HCT116 (cell line): ENCODE measurements around the gene KATNAL1. TPM values are rescaled to one million over a fixed set of nuclear protein-coding genes. Genes with fewer than 3 reads are reported as not detected.

ENCODE experiments used
- ATAC-seq: fragments of 200-7000 bp; cut with Tn5 transposase; 2 replicates; pipeline ENCODE4 v1.9.1; 2020; ENCODE audit warnings: mild to moderate bottlenecking, moderate library complexity
- BruUV-seq: library from RNA; stranded (reverse); fragments of 400-500 nt; replicated peaks from 2 replicates; lab custom pipeline; 2021; lab: Mats Ljungman, UMichigan
- CTCF ChIA-PET: fragments of 300-600 bp; sonication (Branson Sonifier 250); formaldehyde crosslinking; loops from one replicate; lab custom pipeline; 2021; ENCODE audit warnings: antibody characterized with exemption; lab: Charles Lee
- POLR2A ChIA-PET: fragments of 300-600, 350-600 bp; sonication (Branson Sonifier 250); formaldehyde crosslinking; loops from one replicate; lab custom pipeline; 2021; ENCODE audit warnings: antibody characterized with exemption; lab: Charles Lee
- RAD21 ChIA-PET, 2 experiments: fragments of 300-600 bp; sonication (Branson Sonifier 250); formaldehyde crosslinking; loops; one replicate each; lab custom pipeline; 2023; ENCODE audit warnings: low total read pairs in 2 of 2; ENCODE audit not compliant: uncharacterized antibody in 2 of 2, unreplicated experiment in 2 of 2, low non-redundant PET in 1 of 2; lab: Charles Lee
- DNase-seq: peaks from one replicate; pipeline ENCODE4 v3.0.0-alpha.2; 2010; ENCODE audit warnings: low read depth, low spot score
- H2AFZ ChIP-seq: fragments of 200-600 bp; shearing (Covaris generic), sonication (generic); 2 replicates; pipeline ENCODE4 v1.6.1; 2017; ENCODE audit warnings: low read depth, mixed run types, mixed read lengths, antibody characterized with exemption, low read length; ENCODE audit not compliant: poor library complexity, severe bottlenecking
- H3K27ac ChIP-seq: 2 replicates; pipeline ENCODE4 v1.5.1; 2012; ENCODE audit warnings: low read depth, low read length
- H3K27me3 ChIP-seq: fragments of 200-600 bp; sonication (generic); 2 replicates; pipeline ENCODE4 v1.6.1; 2016; ENCODE audit warnings: mixed run types, low read length, mixed read lengths; ENCODE audit not compliant: insufficient read depth
- H3K36me3 ChIP-seq, 2 experiments: fragments of 200-500 bp in 1 of 2; fragments of 200-600 bp in 1 of 2; sonication (Bioruptor generic) in 1 of 2; sonication (generic) in 1 of 2; 2 replicates each; pipeline versions ENCODE4 v1.5.1 to v1.6.1; 2014 to 2016; ENCODE audit warnings: low read length in 2 of 2, inconsistent platforms in 1 of 2, mixed read lengths in 1 of 2, mixed run types in 1 of 2; ENCODE audit not compliant: insufficient read depth in 2 of 2, control insufficient read depth in 1 of 2
- H3K4me1 ChIP-seq, 2 experiments: fragments of 200-600 bp in 1 of 2; sonication (generic) in 1 of 2; 2 replicates each; pipeline versions ENCODE4 v1.5.1 to v1.6.1; 2012 to 2017; ENCODE audit warnings: low read length in 2 of 2, inconsistent platforms in 1 of 2, mild to moderate bottlenecking in 1 of 2, mixed read lengths in 1 of 2, mixed run types in 1 of 2, moderate library complexity in 1 of 2; ENCODE audit not compliant: insufficient read depth in 2 of 2, control insufficient read depth in 1 of 2
- H3K4me2 ChIP-seq: fragments of 200-600 bp; sonication (generic); 2 replicates; pipeline ENCODE4 v1.6.1; 2017; ENCODE audit warnings: mixed run types, low read length, mixed read lengths
- H3K4me3 ChIP-seq, 2 experiments: fragments of 200-600 bp in 1 of 2; sonication (generic) in 1 of 2; replicated peaks in 1 of 2; 2 replicates each; pipeline ENCODE4 v1.5.1; 2011 to 2016; ENCODE audit warnings: low read length in 2 of 2, control low read depth in 1 of 2, low read depth in 1 of 2, mild to moderate bottlenecking in 1 of 2, mixed read lengths in 1 of 2, mixed run types in 1 of 2
- H3K79me2 ChIP-seq: fragments of 200-600 bp; sonication (generic); 2 replicates; pipeline ENCODE4 v1.6.1; 2017; ENCODE audit warnings: mild to moderate bottlenecking, mixed run types, low read length, moderate library complexity, mixed read lengths; ENCODE audit not compliant: insufficient read depth
- H3K9ac ChIP-seq: fragments of 200-600 bp; sonication (generic); 2 replicates; pipeline ENCODE4 v1.6.1; 2016; ENCODE audit warnings: low read length, mixed read lengths
- H3K9me2 ChIP-seq: fragments of 200-600 bp; sonication (generic), shearing (Covaris generic); 2 replicates; pipeline ENCODE4 v1.6.1; 2017; ENCODE audit warnings: mixed run types, mild to moderate bottlenecking, moderate library complexity; ENCODE audit not compliant: insufficient read depth
- H3K9me3 ChIP-seq, 2 experiments: fragments of 200-500 bp in 1 of 2; fragments of 200-600 bp in 1 of 2; sonication (Bioruptor generic) in 1 of 2; sonication (generic) in 1 of 2; 2 replicates each; pipeline ENCODE4 v1.6.1; 2014 to 2017; ENCODE audit warnings: low read length in 2 of 2, mixed read lengths in 2 of 2, inconsistent platforms in 1 of 2, low read depth in 1 of 2, mild to moderate bottlenecking in 1 of 2, mixed run types in 1 of 2, moderate library complexity in 1 of 2; ENCODE audit not compliant: control insufficient read depth in 1 of 2, insufficient read depth in 1 of 2
- H4K20me1 ChIP-seq: fragments of 200-600 bp; sonication (generic), shearing (Covaris generic); 2 replicates; pipeline ENCODE4 v1.6.1; 2017; ENCODE audit warnings: mixed run types, mild to moderate bottlenecking, moderate library complexity; ENCODE audit not compliant: insufficient read depth
- CBX3 ChIP-seq: IDR thresholded peaks from 2 replicates; pipeline ENCODE4 v1.6.1; 2012; ENCODE audit warnings: low read depth
- CEBPB ChIP-seq: IDR thresholded peaks from 2 replicates; pipeline ENCODE4 v1.6.1; 2012; ENCODE audit warnings: low read depth
- EGR1 ChIP-seq: IDR thresholded peaks from 2 replicates; pipeline ENCODE4 v1.6.1; 2012; ENCODE audit warnings: low read depth
- ELF1 ChIP-seq: IDR thresholded peaks from 2 replicates; pipeline ENCODE4 v1.6.1; 2012; ENCODE audit warnings: low read depth, borderline replicate concordance
- EZH2 ChIP-seq: fragments of 200-600 bp; sonication (generic); IDR thresholded peaks from 2 replicates; pipeline ENCODE4 v1.6.1; 2017; ENCODE audit warnings: antibody characterized with exemption, mixed run types
- EZH2phosphoT487 ChIP-seq: fragments of 200-600 bp; IDR thresholded peaks from 2 replicates; pipeline ENCODE4 v1.6.1; 2018; ENCODE audit warnings: antibody characterized with exemption, borderline replicate concordance
- FOSL1 ChIP-seq: IDR thresholded peaks from 2 replicates; pipeline ENCODE4 v1.6.1; 2012; ENCODE audit warnings: low read depth
- MAX ChIP-seq: IDR thresholded peaks from 2 replicates; pipeline ENCODE4 v1.6.1; 2012
- POLR2A ChIP-seq: IDR thresholded peaks from 2 replicates; pipeline ENCODE4 v1.7.0; 2011; ENCODE audit warnings: borderline replicate concordance; ENCODE audit not compliant: insufficient read depth, insufficient read length; ENCODE audit errors: extremely low read depth
- SIN3A ChIP-seq: IDR thresholded peaks from 2 replicates; pipeline ENCODE4 v1.6.1; 2012; ENCODE audit warnings: low read depth
- SP1 ChIP-seq: IDR thresholded peaks from 2 replicates; pipeline ENCODE4 v1.6.1; 2012; ENCODE audit warnings: low read depth
- ZNF274 ChIP-seq: fragments of 200-500 bp; sonication (Bioruptor generic); IDR thresholded peaks from 2 replicates; pipeline ENCODE4 v1.6.1; 2014; ENCODE audit warnings: mild to moderate bottlenecking, low read depth, low read length, inconsistent platforms
- intact Hi-C: fragments of 100-400 bp; cut with micrococcal nuclease; formaldehyde crosslinking; loops from 2 replicates; pipeline ENCODE4 v1.10.0; 2022
- total RNA-seq: library from RNA; stranded (reverse); gene quantifications from one replicate; pipeline ENCODE4 v1.2.1, GENCODE V29; 2021; ENCODE audit not compliant: unreplicated experiment
- TF ChIP-seq, protein P1 (sequence below), 3 experiments: fragments of 200-600 bp in 1 of 3; sonication (generic) in 1 of 3; IDR thresholded peaks in 2 of 3; conservative IDR thresholded peaks in 1 of 3; 2 replicates each; pipeline ENCODE4 v1.5.1; 2012 to 2017; ENCODE audit warnings: low read depth in 2 of 3, low read length in 2 of 3, antibody characterized with exemption in 1 of 3, borderline replicate concordance in 1 of 3, control low read depth in 1 of 3, mild to moderate bottlenecking in 1 of 3, mixed read lengths in 1 of 3, mixed run types in 1 of 3, moderate library complexity in 1 of 3; ENCODE audit not compliant: insufficient read depth in 1 of 3

Gene KATNAL1
- total RNA-seq, 1 experiment from 2014 or later: 17.3 TPM

GRCh38 chr13:30354493-30355383 lies 47.4 kb upstream of the KATNAL1 start (continued):
- TF ChIP-seq CBX3 (no peak), CEBPB (no peak), SP1 (no peak), ZNF274 (no peak), SIN3A (no peak), EGR1 (no peak), EZH2phosphoT487 (no peak)

- Histone ChIP-seq H3K27ac (no peak overlapping the region), H3K9me2 (no peaks in the 10 kb centered on the region), H3K27me3 (no peaks in the 10 kb centered on the region), H3K9ac (no peak overlapping the region), H3K9me3 (peaks cover 0 to 5% of the 10 kb centered on the region in 2 experiments; a peak in 2 of 4 replicates), H4K20me1 (no peaks in the 10 kb centered on the region), H3K79me2 (no peaks in the 10 kb centered on the region), H3K4me3 (no peak overlapping the region), H2AFZ (no peak overlapping the region), H3K4me1 (no peaks in the 10 kb centered on the region), H3K36me3 (no peaks in the 10 kb centered on the region), H3K4me2 (no peak overlapping the region)
- DNase-seq: no peak
- TF ChIP-seq EZH2phosphoT487 (no peak), MAX (no peak), EZH2 (no peak), ELF1 (no peak), ZNF274 (no peak), FOSL1 (no peak), CBX3 (no peak), SP1 (no peak), POLR2A (no peak)
- TF ChIP-seq, protein P1, sequence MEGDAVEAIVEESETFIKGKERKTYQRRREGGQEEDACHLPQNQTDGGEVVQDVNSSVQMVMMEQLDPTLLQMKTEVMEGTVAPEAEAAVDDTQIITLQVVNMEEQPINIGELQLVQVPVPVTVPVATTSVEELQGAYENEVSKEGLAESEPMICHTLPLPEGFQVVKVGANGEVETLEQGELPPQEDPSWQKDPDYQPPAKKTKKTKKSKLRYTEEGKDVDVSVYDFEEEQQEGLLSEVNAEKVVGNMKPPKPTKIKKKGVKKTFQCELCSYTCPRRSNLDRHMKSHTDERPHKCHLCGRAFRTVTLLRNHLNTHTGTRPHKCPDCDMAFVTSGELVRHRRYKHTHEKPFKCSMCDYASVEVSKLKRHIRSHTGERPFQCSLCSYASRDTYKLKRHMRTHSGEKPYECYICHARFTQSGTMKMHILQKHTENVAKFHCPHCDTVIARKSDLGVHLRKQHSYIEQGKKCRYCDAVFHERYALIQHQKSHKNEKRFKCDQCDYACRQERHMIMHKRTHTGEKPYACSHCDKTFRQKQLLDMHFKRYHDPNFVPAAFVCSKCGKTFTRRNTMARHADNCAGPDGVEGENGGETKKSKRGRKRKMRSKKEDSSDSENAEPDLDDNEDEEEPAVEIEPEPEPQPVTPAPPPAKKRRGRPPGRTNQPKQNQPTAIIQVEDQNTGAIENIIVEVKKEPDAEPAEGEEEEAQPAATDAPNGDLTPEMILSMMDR (IDR thresholded peaks at IDR 0.05 in 2 of 3, conservative IDR thresholded peaks at IDR 0.05 in 1 of 3; ENCODE audit: borderline replicate concordance in 1 of 3, insufficient read depth in 1 of 3, low read depth in 2 of 3, low read length in 2 of 3): no peak
- intact Hi-C loops: no loop called here
- no peak for ATAC-seq
- RAD21 ChIA-PET: no interaction called here
- CTCF ChIA-PET: no interaction called here
- BruUV-seq: no TSS peak
- POLR2A ChIA-PET: interaction anchor here (0.9 kb wide), 1 partner anchor 13 kb away, joined by 3 read pairs; no protein-coding TSS in a partner anchor
Measured at GRCh38 chr13:30353471-30354215, 46.3 kb upstream of the KATNAL1 start.
